Upper lobe of left lung (tissue), 6 donors: Measurements from ENCODE around the gene SAE1. TPM values are rescaled to one million over a fixed set of nuclear protein-coding genes. Genes with fewer than 3 reads are reported as not detected.
A peak's percentile ranks its signal among the peaks of the same experiment; 100 is the strongest.

Experiments used
- ATAC-seq, 2 donors: fragments of 200-7000 bp; cut with Tn5 transposase; one replicate each; pipeline ENCODE4 v1.9.1; 2022; ENCODE audit warnings: mild to moderate bottlenecking in 2 of 2, moderate library complexity in 2 of 2; ENCODE audit not compliant: low FRiP score in 2 of 2
- DNase-seq, 2 donors: peaks; one replicate each; pipeline ENCODE4 v3.0.0-alpha.2; 2019 to 2020
- H3K27ac ChIP-seq, 4 donors: fragments of 200-600 bp; sonication (generic); one replicate each; pipeline ENCODE4 v1.5.1; 2016 to 2019
- H3K27me3 ChIP-seq, 4 donors: fragments of 200-600 bp; sonication (generic); one replicate each; pipeline ENCODE4 v1.5.1; 2017 to 2019
- H3K36me3 ChIP-seq, 4 donors: fragments of 200-600 bp; sonication (generic); one replicate each; pipeline ENCODE4 v1.5.1; 2016 to 2019
- H3K4me1 ChIP-seq, 4 donors: fragments of 200-600 bp; sonication (generic); one replicate each; pipeline ENCODE4 v1.5.1; 2018 to 2019
- H3K4me3 ChIP-seq, 4 donors: fragments of 200-600 bp; sonication (generic); one replicate each; pipeline ENCODE4 v1.5.1; 2017 to 2019; ENCODE audit warnings: mild to moderate bottlenecking in 2 of 4, moderate library complexity in 1 of 4
- H3K9me3 ChIP-seq, 4 donors: fragments of 200-600 bp; sonication (generic); one replicate each; pipeline ENCODE4 v1.5.1; 2018 to 2019
- EP300 ChIP-seq, 4 donors: sonication (generic); formaldehyde crosslinking; IDR thresholded peaks; one replicate each; pipeline ENCODE4 v1.5.1; 2017; ENCODE audit warnings: antibody characterized with exemption in 4 of 4, control low read depth in 2 of 4
- POLR2A ChIP-seq, 4 donors: fragments of 450-650 bp; IDR thresholded peaks; one replicate each; pipeline ENCODE4 v1.5.1; 2016 to 2017; ENCODE audit warnings: antibody characterized with exemption in 4 of 4, mild to moderate bottlenecking in 2 of 4
- POLR2AphosphoS5 ChIP-seq, 2 donors: sonication (generic); formaldehyde crosslinking; IDR thresholded peaks; one replicate each; pipeline ENCODE4 v1.5.1; 2017; ENCODE audit warnings: antibody characterized with exemption in 2 of 2
- WGBS, 2 donors: methylation state at CpG; one replicate each; pipeline ENCODE4 v1.1.5; 2017 to 2018; 5-methylcytosine and 5-hydroxymethylcytosine counted together
- total RNA-seq, 6 donors: library from RNA; depleted of rRNA in 4 of 6; stranded (reverse); fragments of >200 nt in 4 of 6; gene quantifications; one replicate each; pipeline versions ENCODE4 v1.1.0 to v1.2.1, GENCODE V29; 2016 to 2021
- TF ChIP-seq, protein P1 (sequence below), 6 experiments: fragments of 450-650 bp in 4 of 6; fragments of 200-600 bp in 2 of 6; sonication (generic) in 2 of 6; IDR thresholded peaks; one replicate each; pipeline ENCODE4 v1.5.1; 2016 to 2019; ENCODE audit warnings: antibody characterized with exemption in 6 of 6
- donor health status: DM: no; HTN: no; CAD: no; lungs with moderate emphysema.
- donor health status: DM: no; HTN: yes; CAD: no; lungs with severe emphysema.

The SAE1 gene
- total RNA-seq, 6 donors from 2014 or later = 31.1 to 61.2 (median 55.3) TPM

DNA sequence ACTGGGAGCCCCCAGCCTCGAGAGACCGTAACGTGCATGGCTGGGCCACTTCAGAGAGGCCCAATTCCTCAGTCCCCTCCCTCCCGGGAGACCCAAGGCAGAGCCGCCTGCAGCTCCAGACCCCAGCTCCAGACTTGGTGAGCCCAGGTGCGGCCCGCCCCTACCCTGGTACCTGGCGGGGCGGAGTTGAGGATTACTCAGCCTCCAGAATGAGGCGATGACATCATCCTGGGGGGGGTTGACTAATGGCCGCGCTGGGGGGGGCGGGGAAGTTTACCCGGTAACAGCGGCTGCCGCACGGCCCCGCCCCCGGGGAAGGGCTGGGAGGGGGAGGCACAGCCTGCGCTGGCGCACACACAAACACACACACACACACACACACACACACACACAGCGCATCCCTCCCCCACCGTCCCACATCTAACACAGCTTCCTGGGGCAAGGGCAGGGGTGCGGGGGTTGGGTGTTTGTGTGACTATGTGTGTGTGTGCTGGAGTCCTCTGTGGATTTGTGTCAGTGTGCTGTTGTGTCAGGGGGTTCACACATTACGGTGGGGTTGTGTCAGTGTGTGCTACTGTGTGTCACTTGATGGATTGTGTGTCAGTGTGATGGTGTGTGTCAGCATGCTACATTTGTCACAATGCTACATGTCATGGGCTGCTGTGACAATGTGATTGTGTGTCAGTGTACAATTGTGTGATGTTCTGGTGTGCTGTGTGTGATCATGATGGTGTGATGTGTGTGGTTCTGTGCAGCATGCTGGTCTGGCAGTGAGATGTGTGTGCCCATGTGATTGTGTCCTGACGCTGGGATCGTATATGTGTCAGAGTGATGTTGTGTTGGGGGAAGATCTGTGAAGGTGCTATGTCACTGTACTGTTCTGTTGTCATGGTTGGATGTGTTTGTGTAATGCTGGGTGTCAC lies 110.6 kb downstream of the SAE1 start:
- DNase-seq (peak; percentile 89 to 93), ATAC-seq (peak; percentile 22 to 67)
- peaks cover 35 to 49% (median 45%) of the 10 kb centered on the region in 4 donors for H3K4me1 ChIP-seq
- peak in 1 of 2 donors; percentile 4 for TF ChIP-seq POLR2AphosphoS5 (IDR thresholded peaks at IDR 0.05)
- TF ChIP-seq POLR2A (IDR thresholded peaks at IDR 0.05) = no peak
- WGBS, 2 donors = 10 to 36% methylated on average over 3 to 7 of the region's 27 CpGs
- H3K27ac ChIP-seq = no peak overlapping the region
- H3K9me3 ChIP-seq = no peaks in the 10 kb centered on the region
- peaks cover 0 to 11% (median 8%) of the 10 kb centered on the region in 4 donors for H3K27me3 ChIP-seq
- no peaks in the 10 kb centered on the region for H3K36me3 ChIP-seq
- H3K4me3 ChIP-seq = no peak overlapping the region

DNA sequence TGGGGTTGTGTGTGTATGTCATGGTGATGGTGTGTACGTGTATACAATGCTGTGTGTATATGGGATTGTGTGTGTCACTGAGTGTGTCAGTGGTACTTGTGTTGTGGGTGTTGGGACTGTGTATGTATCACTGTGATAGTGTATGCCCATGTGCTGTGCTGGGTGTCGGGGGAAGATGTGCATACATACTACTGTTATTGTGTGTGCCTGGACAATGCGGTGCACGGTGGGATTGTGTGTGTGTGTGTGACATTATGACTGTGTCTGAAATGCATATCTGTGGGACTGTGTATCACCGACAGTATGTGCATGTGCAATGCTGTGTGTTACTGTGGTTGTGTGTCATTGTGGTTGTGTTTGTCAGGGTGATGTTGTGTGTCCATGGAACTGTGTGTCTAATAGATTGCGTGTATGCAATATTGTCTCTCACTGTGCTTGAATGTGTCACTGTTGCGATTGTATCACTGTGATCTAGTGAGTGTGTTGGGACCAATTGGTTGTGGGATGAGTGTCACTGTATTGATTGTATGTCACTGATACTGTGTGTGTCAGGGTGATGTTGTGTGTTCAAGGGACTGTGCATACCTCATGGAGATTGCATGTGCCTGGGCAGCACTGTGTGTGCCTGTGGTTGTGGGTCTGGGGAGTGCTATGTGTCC lies 111.4 kb downstream of the SAE1 start:
- Histone ChIP-seq H3K4me3 (no peak overlapping the region), H3K27me3 (peaks cover 0 to 11% (median 8%) of the 10 kb centered on the region in 4 donors), H3K4me1 (peaks cover 35 to 49% (median 45%) of the 10 kb centered on the region in 4 donors), H3K36me3 (no peaks in the 10 kb centered on the region), H3K27ac (peak overlapping the region in 1 of 4 donors; percentile 40), H3K9me3 (no peaks in the 10 kb centered on the region)
- ATAC-seq (no peak), DNase-seq (no peak)
- 76 to 80% methylated on average over 5 to 7 of the region's 7 CpGs for WGBS, 2 donors
- TF ChIP-seq, protein P1, sequence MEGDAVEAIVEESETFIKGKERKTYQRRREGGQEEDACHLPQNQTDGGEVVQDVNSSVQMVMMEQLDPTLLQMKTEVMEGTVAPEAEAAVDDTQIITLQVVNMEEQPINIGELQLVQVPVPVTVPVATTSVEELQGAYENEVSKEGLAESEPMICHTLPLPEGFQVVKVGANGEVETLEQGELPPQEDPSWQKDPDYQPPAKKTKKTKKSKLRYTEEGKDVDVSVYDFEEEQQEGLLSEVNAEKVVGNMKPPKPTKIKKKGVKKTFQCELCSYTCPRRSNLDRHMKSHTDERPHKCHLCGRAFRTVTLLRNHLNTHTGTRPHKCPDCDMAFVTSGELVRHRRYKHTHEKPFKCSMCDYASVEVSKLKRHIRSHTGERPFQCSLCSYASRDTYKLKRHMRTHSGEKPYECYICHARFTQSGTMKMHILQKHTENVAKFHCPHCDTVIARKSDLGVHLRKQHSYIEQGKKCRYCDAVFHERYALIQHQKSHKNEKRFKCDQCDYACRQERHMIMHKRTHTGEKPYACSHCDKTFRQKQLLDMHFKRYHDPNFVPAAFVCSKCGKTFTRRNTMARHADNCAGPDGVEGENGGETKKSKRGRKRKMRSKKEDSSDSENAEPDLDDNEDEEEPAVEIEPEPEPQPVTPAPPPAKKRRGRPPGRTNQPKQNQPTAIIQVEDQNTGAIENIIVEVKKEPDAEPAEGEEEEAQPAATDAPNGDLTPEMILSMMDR (IDR thresholded peaks at IDR 0.05) = no peak
- TF ChIP-seq POLR2A (IDR thresholded peaks at IDR 0.05) = no peak
- no peak for TF ChIP-seq EP300 (IDR thresholded peaks at IDR 0.05)
- no peak for TF ChIP-seq POLR2AphosphoS5 (IDR thresholded peaks at IDR 0.05)

DNA sequence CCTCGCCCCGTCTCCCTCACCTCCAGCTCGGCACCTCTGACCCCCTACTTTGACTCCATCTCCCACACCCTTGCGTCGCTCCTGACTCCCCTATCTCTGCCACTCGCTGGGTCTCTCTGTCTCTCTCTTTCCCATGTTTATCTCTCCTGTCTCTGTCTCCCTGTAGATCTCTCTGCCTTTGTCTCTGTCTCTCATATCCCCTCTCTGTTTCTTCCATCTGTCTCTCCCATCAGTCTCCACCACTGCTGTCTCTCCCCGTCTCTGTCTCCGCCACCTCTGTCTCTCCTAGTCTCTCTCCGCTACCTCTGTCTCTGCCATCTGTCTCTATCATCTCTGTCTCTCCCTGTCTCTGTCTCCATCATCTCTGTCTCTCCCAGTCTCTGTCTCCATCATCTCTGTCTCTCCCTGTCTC lies 112.7 kb downstream of the SAE1 start:
- H3K4me3 ChIP-seq = peak overlapping the region in 3 of 4 donors; percentile 22 to 31 (median 27)
- WGBS, 2 donors = 19 to 22% methylated on average over 7 to 9 of the region's 9 CpGs
- H3K27me3 ChIP-seq = peaks cover 0 to 11% (median 8%) of the 10 kb centered on the region in 4 donors
- no peak for DNase-seq
- H3K27ac ChIP-seq = peak overlapping the region; percentile 27 to 82 (median 48)
- H3K9me3 ChIP-seq = no peaks in the 10 kb centered on the region
- TF ChIP-seq EP300 (IDR thresholded peaks at IDR 0.05) = no peak
- TF ChIP-seq, protein P1 (IDR thresholded peaks at IDR 0.05) = no peak
- no peak for TF ChIP-seq POLR2A (IDR thresholded peaks at IDR 0.05)
- ATAC-seq = no peak
- peaks cover 35 to 56% (median 45%) of the 10 kb centered on the region in 4 donors for H3K4me1 ChIP-seq
- H3K36me3 ChIP-seq = no peaks in the 10 kb centered on the region

DNA sequence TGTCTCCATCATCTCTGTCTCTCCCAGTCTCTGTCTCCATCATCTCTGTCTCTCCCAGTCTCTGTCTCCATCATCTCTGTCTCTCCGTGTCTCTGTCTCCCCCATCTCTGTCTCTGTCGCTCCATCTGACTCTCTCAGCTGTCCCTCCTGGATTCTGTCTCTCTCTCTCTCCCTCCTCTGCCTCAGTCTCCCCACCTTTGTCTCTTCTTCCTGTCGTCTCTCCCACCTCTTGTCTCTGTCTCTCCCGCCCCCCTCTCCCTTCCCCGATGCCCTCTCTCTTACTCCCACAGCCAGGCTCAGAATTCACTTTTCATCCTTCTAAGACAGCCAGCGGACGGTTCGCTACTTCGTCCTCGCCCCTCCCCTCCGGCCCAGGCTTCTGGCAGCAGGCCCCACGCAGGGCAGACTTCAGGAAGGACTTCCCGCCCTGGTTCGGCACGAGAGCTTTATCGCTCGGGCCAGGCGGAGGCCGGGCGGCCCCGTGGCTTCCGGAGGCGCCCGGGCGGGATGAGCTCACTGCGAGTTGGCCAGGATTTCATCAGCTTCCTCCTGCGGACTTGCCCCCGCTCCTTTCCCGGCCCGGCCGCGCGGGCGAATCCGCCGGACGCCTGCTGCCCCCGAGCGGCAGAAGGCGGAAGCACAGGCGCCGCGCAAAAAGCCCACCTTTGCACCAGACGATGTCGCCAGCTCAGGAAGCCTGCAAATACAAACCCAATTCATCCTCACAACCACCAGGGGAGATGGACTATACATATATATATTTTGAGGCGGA lies 113.3 kb downstream of the SAE1 start:
- 1 to 4% methylated on average over 25 to 40 of the region's 46 CpGs for WGBS, 2 donors
- Histone ChIP-seq H3K36me3 (no peaks in the 10 kb centered on the region), H3K4me3 (peak overlapping the region in 3 of 4 donors; percentile 22 to 38 (median 31)), H3K9me3 (no peaks in the 10 kb centered on the region), H3K4me1 (peaks cover 35 to 56% (median 45%) of the 10 kb centered on the region in 4 donors), H3K27ac (peak overlapping the region; percentile 27 to 82 (median 58)), H3K27me3 (peaks cover 0 to 11% (median 8%) of the 10 kb centered on the region in 4 donors)
- ATAC-seq = peak; percentile 92 to 96
- TF ChIP-seq POLR2A (IDR thresholded peaks at IDR 0.05) (peak in 1 of 4 donors; percentile 39), POLR2AphosphoS5 (IDR thresholded peaks at IDR 0.05) (peak; percentile 89 to 93), EP300 (IDR thresholded peaks at IDR 0.05) (peak in 2 of 4 donors; percentile 96)
- TF ChIP-seq, protein P1 (IDR thresholded peaks at IDR 0.05) = peak; percentile 98 to 99 (median 99)
- DNase-seq = peak; percentile 96 to 98
